Endometrial microvascular endothelial cells (primary cell): ENCODE results near the gene TEX50. TPM values are rescaled to one million over a fixed set of nuclear protein-coding genes. Genes with fewer than 3 reads are reported as not detected.
"Not testable (repeated sequence)": the region's sequence is repeated elsewhere in the genome, so short reads cannot be mapped to it uniquely, and the experiment has no call there.

ENCODE experiments used
- in situ Hi-C: cut with HindIII; loops from 2 replicates; pipeline ENCODE4 v1.10.0; 2017; ENCODE audit warnings: low sequenced_read_pairs, low pct_unique_long_range_greater_than_20kb; ENCODE audit errors: inconsistent ontology term
- total RNA-seq: library from RNA; depleted of rRNA; stranded (reverse); fragments of >200 nt; gene quantifications from one replicate; pipeline ENCODE4 v1.2.3, GENCODE V29; 2015; ENCODE audit errors: inconsistent ontology term

TEX50 gene, protein sequence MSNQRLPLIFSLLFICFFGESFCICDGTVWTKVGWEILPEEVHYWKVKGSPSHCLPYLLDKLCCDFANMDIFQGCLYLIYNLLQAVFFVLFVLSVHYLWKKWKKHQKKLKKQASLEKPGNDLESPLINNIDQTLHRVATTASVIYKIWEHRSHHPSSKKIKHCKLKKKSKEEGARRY
- total RNA-seq = not detected

DNA sequence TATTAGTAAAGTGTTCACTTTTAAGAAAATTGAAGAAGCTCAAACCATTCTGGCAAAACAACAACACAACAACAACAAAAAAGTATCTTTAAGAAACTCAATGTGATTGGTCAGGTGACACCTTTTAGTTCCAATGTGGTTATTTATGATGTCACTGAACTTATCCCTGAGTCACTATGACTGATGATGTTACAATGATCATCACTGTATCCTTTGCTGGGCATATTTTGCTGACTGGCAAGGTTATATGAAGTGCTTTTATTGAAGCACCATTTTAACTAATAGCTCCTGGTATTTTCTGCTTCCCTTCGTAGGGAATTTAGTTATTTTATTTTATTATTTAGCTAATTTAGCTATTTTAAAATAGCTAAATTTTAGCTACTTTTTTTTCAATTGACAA is at the start of gene TEX50:
Gene TEX50, plus strand, starts transcription at position 223 of the 400 bp plus-strand sequence. CDS start 184 bp downstream, outside the sequence.
- in situ Hi-C loops = no loop called here

DNA sequence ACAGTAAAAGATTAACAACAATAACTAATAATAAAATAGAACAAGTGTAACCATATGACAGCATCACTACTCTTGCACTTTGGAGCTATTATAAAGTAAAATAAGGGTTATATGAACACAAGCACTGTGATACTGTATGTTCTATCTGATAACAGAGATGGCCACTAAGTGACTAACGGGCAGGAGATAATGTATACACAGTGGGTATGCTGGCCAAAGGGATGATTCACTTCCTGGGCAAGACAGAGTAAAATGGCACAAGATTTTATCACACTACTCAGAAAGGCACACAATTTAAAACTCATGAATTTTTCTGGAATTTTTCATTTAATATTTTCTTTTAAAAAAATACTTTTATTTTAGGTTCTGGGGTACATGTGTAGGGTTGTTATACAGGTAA is 44.6 kb upstream of the TEX50 start:
- in situ Hi-C loops = no loop called here

DNA sequence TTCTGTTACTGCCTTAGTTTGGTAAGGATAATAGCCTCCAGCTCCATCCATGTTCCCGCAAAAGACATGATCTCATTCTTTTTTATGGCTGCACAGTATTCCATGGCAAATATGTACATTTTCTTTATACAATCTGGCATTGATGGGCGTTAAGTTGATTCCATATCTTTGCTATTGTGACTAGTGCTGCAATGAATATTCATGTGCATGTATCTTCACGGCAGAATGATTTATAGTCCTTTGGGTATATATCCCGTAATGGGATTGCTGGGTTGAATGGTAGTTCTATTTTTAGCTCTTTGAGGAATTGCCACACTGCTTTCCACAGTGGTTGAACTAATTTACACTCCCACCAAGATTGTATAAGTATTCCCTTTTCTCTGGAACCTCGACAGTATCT is 44.0 kb upstream of the TEX50 start:
- in situ Hi-C loops = not testable (repeated sequence)

DNA sequence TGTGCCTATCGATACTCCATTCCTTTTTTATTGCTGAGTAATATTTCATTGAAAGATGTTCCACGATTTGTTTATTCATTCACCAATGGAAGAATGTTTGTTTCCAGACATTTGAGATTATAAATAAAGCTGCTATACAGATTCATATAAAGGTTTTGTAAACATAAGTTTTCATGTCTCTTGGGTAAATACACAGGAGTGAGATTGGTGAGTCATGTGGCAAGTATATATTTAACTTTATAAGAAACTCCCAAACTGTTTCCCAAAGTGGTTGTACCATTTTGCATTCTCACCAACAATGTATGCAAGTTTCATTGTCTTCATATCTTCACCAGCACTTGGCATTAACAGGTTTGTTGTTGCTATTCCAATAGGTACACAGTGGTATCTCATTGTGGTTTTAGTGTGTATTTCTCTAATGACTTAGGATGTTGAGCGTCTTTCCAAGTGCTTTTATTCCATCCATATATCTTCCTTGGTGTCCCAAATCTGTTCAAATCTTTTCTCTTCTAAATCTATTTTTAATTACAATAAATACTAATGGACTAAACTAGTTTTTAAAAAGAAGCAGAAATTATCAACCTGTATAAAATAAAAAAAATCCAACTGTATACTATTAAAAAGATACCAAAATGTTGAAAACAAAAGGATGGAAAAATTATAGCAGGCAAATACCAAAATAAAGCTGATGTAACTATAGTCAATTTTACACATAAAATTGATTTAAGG is 38.9 kb upstream of the TEX50 start:
- in situ Hi-C loops = no loop called here

DNA sequence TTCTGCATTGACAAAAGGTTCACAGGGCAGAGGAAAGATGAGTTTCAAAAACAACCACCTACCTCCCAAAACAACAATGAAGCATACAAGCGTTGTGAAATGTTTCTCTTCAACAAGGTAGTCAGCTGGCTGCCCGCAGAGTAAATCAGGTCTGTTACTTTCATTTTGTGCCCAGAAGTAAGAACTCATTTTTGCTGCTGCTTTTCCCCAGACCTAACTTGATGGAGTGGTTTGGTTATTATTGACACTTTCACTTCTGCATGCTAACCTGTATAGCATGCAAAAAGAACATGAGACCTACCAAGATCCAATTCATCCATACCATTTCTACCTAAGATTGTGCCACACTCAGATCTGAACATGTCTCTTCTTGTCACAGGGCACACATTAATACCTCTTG is 33.5 kb upstream of the TEX50 start:
- in situ Hi-C loops = no loop called here

DNA sequence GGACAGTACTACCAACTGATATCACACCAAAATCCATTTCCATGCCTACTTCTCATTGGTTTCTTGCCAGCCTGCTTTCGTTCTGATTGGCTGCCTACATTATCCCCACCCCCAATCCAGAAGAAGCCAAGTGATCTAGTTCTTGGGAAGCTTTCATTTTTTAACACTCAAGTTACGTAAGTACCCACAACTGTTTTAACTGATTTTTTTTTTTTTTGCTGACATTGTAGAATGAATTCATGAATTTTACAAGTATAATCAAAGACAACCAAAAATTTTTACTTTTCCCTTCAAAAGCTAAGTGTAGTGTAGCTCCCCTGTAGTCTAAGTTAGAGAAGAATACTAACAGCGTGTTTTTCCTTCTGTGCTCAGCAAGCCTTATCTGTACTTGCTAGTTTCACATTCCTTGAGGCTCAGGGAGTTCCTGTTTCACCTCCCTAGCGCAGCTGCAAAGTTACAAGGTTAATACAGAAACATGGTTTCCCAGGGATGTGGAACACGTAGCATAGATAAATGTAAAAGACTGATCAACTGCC is 32.0 kb upstream of the TEX50 start, which contains the start of gene SLC9C2:
Gene SLC9C2, minus strand, starts transcription at position 17 of the 536 bp plus-strand sequence. CDS start 1,296 bp downstream, outside the sequence.
- in situ Hi-C loops = no loop called here

DNA sequence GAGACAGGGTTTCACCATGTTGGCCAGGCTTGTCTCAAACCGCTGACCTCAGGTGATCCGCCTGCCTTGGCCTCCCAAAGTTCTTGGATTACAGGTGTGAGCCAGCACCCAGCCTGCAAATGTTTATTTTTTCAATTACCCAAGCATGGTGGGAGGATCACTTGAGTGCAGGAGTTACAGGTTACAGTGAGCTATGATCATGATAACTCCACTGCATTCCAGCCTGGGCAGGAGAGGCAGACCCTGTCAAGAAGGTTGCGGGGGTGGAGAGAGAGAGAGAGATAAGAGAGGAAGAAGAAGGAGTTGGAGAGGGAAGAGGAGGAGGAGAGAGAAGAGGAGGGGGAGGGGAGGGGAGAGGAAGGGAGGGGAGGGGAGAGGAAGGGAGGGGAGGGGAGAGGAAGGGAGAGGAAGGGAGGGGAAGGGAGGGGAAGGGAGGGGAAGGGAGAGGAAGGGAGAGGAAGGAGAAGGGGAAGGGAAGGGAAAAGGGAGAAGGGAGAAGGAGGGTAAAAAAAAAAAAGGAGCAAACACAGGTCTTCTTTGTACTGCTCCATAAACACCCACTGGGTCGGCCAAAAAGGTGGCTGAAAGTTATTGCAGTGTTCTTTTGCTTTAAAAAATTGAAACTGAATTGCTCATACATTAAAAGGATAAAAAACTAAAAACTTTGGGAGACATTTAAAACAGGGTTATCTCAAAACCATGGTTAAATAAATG is 26.5 kb upstream of the TEX50 start:
- in situ Hi-C loops = no loop called here

DNA sequence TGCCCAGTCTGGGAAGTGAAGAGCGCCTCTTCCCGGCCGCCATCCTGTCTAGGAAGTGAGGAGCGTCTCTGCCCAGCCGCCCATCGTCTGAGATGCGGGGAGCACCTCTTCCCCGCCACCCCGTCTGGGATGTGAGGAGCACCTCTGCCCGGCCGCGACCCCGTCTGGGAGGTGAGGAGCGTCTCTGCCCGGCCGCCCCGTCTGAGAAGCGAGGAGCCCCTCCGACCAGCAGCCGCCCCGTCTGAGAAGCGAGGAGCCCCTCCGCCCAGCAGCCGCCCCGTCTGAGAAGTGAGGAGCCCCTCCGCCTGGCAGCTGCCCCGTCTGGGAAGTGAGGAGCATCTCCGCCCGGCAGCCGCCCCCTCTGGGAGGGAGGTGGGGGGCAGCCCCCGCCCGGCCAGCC is 22.1 kb upstream of the TEX50 start:
- in situ Hi-C loops = not testable (repeated sequence)

DNA sequence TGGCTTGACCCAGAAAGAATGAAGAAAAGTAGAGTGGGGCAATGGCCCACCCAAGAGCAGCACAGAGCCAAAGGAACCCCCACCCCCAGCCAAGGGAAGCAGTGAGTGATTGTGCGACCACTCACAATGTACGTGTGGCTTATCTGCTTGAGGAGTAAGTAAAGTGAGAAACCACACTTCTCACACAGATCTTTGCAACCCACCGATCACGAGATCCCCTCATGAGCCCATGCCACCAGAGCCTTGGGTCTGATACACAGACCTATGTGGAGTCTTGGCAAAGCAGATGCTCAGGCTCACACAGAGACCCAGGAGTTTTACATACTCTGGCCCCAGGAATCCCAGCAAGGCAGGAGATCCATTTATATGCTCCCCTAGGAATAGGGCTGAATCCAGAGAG is 18.3 kb upstream of the TEX50 start:
- in situ Hi-C loops = no loop called here

DNA sequence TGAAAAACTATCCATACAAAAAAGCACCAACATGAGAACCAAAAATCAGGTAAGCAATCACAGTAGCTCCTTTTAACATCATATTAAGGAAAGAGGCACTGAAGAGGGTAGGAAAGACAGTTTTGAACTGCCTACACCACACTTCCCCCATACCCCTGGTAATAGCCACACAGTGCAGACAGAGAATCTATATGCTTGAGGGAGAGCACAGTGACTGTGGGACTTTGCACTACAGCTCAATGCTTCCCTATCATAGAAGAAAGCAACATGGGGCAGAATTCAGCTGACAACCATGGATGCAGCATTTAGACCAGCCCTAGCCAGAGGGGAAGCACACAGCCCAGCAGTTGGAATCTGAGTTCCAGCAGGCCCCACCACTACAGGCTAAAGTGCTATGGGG is 7.9 kb upstream of the TEX50 start:
- in situ Hi-C loops = no loop called here

DNA sequence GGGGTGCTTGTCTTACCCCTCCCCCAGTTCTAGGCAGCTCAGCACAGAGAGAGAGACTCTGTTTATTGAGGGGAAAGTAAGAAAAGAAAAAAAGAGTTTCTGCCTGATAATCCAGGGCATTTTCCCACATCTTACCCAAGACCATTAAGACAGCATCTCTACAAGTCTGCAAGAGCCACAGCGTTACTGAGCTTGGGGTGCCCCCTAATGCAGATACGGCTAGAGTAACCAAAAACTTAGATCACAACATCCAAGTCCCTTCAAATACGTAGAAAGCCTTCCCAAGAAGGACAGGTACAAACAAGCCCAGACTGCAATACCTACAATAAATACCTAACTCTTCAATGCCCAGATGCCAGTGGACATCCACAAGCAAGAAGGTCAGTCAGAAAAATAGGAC is 6.2 kb upstream of the TEX50 start:
- in situ Hi-C loops = no loop called here

DNA sequence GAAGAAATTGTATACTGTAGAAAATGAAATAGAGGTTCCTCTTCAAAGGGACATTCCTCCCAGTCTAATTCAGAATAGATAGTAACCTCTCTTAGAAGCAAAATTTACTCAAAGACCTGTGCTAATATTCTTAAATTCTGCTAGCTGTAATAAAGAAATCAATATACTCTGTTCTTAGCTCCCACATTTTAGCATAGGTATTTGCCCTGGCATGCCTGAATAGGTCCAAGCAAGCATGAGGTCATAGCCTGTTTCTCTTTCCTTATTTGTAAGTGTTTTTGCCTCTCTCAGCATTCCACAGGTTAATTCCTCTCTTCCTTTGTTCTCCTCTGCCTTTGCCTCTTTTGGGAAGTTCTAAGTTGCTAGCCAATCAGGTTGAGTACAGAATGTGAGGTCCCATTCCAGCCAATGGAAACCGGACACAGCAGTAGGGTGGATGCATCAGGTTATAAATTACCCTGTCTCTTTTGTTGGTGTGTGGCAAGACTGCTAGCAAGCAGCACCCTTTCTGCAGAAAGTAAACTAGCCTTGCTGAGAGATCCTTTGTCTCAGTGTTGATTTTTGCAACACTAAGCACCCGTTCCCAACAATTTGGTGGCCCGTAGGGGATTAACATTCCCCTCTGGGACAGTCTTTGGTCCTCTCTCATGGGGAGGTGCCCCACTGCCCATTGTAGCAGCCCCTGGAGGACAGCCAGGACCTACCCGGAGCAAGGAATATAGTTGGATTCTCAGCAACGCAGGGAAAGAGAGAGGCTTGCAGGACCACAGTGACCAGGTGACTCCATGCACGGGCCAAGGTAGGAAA is 2.3 kb downstream of the TEX50 start:
- in situ Hi-C loops = not testable (repeated sequence)

DNA sequence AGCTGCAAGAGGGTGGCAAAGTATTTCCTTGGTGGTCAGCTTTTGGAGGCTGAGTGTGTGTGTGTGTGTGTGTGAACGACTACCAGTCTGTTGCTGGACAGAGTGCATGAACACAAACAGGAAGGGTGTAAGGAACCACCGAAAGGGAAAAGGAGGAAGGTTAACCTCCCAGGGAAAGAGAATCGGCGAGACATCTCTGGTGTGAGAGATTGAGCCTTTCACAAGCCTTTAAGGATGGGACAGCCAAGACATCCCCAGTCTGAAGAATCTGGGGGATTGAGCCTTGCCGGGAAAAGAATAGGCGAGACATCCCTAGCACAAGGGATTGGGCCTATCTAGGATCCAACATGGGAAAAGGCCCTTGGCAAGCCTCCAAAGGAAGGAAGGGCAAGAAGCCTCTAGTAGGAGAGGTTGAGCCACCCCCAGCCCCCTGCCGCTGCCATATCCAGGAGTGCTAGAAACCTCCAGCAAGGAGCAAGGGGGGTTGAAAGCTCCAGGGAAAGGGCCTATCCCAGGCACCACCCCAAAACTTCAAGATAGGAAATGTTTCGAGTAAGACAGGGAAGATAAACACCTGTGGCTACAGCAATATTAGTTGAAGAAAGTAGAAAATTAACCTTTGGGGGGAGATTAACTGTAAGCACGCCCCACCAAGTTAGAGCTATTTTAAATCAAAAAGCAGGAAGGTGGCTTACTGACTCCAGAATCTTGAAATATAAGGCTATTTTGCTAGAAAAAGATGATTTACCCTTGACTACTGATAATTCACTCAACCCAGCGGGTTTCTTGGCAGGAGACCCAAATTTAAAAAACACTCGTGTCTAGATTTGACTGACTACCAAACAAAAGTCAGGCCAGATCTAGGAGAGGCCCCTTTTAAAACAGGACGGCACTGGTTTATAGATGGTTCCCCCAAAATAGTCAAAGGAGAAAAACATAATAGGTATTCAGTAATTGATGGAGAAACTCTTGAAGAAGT is 3.2 kb downstream of the TEX50 start:
- in situ Hi-C loops = no loop called here

DNA sequence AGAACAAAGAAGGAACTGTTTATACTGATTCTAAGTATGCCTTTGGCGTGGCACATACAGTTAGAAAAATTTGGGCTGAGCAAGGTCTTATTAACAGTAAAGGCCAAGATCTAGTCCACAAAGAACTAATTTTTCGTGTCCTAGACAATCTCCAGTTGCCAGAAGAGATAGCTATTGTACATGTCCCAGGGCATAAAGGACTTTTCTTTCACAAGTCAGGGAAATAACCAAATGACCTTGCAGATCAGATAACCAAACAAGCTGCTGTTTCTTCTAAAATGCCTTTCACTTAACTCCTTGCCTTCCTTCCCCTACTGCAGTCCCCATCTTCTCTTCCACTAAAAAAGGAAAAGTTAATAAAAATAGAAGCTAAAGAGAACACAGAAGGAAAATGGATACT is 4.0 kb downstream of the TEX50 start:
- in situ Hi-C loops = no loop called here

DNA sequence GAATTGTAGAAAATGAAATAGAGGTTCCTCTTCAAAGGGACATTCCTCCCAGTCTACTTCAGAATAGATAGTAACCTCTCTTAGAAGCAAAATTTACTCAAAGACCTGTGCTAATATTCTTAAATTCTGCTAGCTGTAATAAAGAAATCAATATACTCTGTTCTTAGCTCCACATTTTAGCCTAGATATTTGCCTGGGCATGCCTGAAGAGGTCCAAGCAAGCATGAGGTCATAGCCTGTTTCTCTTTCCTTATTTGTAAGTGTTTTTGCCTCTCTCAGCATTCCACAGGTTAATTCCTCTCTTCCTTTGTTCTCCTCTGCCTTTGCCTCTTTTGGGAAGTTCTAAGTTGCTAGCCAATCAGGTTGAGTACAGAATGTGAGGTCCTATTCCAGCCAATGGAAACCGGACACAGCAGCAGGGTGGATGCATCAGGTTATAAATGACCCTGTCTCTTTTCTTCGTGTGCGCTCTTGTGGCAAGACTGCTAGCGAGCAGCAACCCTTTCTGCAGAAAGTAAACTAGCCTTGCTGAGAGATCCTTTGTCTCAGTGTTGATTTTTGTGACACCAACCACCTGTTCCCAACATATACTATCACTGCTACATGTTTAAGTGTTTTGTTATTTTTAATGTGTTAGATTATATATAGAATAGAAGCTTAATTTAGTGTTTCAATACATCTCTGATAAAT is 7.5 kb downstream of the TEX50 start:
- in situ Hi-C loops = not testable (repeated sequence)

DNA sequence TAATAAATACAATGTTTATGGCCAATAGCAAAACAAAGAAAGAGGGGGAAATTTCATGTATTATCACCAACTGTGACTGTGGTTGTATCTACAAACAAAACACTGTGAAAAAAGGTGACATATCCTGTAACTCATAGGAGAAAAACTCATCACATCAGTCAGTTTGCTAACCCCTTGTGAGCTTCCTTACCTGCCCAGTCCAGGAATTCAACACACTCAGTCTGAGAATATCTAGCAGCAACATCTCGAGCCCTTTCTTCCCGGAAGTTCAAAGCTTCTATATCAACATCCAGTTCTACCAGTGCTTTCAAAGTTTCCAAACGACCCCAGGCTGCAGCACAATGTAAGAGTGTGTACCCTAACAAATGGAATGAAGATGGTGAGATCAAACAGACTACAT is 11.5 kb downstream of the TEX50 start:
- in situ Hi-C loops = no loop called here

DNA sequence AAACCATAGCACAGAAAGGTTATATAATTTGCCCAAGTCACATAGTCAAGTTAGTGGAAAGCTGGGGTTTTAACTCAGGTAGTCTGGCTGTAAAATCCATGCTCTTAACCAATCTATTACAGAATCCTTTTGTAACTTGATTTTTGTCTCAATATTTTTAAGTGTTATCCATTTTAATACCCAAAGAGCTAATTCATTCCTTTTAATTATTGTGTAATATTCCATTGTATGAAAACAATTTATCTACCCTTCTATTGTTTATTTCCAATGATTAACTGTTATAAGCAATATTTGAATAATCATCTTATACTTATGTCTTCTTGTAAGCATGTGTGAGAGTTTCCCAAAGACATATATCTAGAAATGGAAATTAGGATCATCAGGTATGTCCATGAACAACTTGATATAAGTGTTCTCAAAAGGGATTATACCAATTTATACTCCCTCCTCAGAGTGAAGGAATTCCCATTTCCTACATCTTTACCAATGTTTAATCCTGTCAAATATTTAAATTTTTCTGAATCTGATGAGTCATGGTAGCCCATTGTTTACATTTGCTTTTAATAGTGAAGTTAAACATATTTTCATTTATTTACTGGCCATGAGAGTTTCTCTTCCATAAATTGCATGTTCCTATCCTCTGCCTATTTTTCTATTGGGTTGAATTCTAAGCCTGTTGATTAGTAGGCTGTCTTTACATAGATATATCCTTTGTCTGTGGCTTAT is 13.9 kb downstream of the TEX50 start:
- in situ Hi-C loops = no loop called here
